GM18861 (cell line): ENCODE data around the gene GLIS1.

Source experiments
- ATAC-seq: cut with Tn5 transposase; IDR thresholded peaks from one replicate; pipeline ENCODE4 v1.9.1; 2021; ENCODE audit not compliant: unreplicated experiment

Gene GLIS1

GRCh38 chr1:53477651-53478501 lies 261.1 kb downstream of the GLIS1 start:
- ATAC-seq, result no peak

GRCh38 chr1:53476579-53476978 lies 262.4 kb downstream of the GLIS1 start:
- no peak for ATAC-seq

- ATAC-seq, result no peak
Observed at GRCh38 chr1:53475664-53476063, 263.3 kb downstream of the GLIS1 start.

GRCh38 chr1:53473463-53473862 lies 265.5 kb downstream of the GLIS1 start:
- ATAC-seq, result no peak

GRCh38 chr1:53471000-53471399 lies 268.0 kb downstream of the GLIS1 start:
- no peak for ATAC-seq

- ATAC-seq, result no peak
Observed at GRCh38 chr1:53470584-53470983, 268.4 kb downstream of the GLIS1 start.

GRCh38 chr1:53470155-53470554 lies 268.8 kb downstream of the GLIS1 start:
- ATAC-seq, result no peak

GRCh38 chr1:53469373-53469772 lies 269.6 kb downstream of the GLIS1 start:
- ATAC-seq, result no peak

GRCh38 chr1:53468374-53468773 lies 270.6 kb downstream of the GLIS1 start:
- ATAC-seq, result no peak

- no peak for ATAC-seq
Observed at GRCh38 chr1:53467391-53467790, 271.6 kb downstream of the GLIS1 start.

GRCh38 chr1:53465023-53465957 lies 273.7 kb downstream of the GLIS1 start:
- ATAC-seq, result no peak

- no peak for ATAC-seq
Observed at GRCh38 chr1:53463961-53464899, 274.7 kb downstream of the GLIS1 start.

- ATAC-seq, result no peak
Observed at GRCh38 chr1:53462769-53463501, 276.0 kb downstream of the GLIS1 start.

- no peak for ATAC-seq
Observed at GRCh38 chr1:53462193-53462592, 276.8 kb downstream of the GLIS1 start.

GRCh38 chr1:53461323-53462044 lies 277.5 kb downstream of the GLIS1 start:
- ATAC-seq, result no peak

GRCh38 chr1:53460666-53461322 lies 278.2 kb downstream of the GLIS1 start:
- ATAC-seq, result no peak

GRCh38 chr1:53460211-53460634 lies 278.7 kb downstream of the GLIS1 start:
- ATAC-seq, result no peak

GRCh38 chr1:53459321-53460175 lies 279.4 kb downstream of the GLIS1 start, which contains the start of gene DMRTB1:
DMRTB1 (plus strand) TSS chr1:53459399; CDS start chr1:53459454, 55 bp downstream.
- no peak for ATAC-seq
